NB4 (cell line): ENCODE data around the gene TRAPPC6A.

Source experiments
- DNase-seq: peaks from one replicate; pipeline ENCODE4 v3.0.0; 2010; ENCODE audit warnings: low read depth
- H3K4me3 ChIP-seq: one replicate; pipeline ENCODE4 v1.5.1; 2011; ENCODE audit warnings: mild to moderate bottlenecking, low read depth, low read length, moderate library complexity
- MYC ChIP-seq: IDR thresholded peaks from 2 replicates; pipeline ENCODE4 v1.6.1; 2011; ENCODE audit warnings: low read depth, low read length
- POLR2A ChIP-seq: IDR thresholded peaks from 2 replicates; pipeline ENCODE4 v1.6.1; 2011; ENCODE audit warnings: mild to moderate bottlenecking; ENCODE audit not compliant: insufficient read length; ENCODE audit errors: extremely low read depth
- TF ChIP-seq, protein P1 (sequence below): IDR thresholded peaks from 2 replicates; pipeline ENCODE4 v1.6.1; 2011; ENCODE audit warnings: low read depth, low read length
- TF ChIP-seq, protein P2 (sequence below): IDR thresholded peaks from one replicate; pipeline ENCODE4 v1.5.1; 2012; ENCODE audit warnings: low read depth, low read length

The TRAPPC6A gene

DNA sequence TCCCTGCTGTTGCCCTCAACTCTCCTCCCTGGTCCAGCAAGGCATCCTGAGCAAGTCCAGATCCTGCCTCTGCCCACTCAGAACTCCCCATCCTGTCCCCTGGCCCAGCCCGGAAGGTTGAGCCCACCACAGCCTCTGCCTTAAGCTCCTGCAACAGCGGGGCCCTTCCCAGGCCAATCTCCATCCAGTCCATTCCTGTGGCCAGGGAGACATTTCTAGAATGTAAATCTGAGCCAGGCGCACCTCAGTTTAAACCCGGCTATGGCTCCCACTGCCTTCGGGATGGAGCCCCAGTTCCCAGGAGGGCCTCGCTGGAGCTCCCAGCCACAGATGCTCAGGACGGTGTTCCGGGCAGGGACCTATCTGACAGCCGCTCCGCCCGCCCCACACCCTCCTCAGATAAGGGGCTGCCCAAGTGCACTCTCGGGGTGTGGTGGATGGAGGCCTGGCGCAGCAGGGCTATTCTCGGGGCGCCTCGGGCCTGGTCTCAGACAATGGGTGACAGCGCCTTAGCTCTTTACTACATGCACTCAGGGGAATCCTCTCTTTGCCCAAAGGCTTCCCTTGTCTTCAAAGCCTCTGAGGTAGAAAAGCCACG lies 5.3 kb downstream of the TRAPPC6A start:
- H3K4me3 ChIP-seq, result no peak overlapping the region
- TF ChIP-seq POLR2A (no peak), MYC (no peak)
- TF ChIP-seq, protein P1, sequence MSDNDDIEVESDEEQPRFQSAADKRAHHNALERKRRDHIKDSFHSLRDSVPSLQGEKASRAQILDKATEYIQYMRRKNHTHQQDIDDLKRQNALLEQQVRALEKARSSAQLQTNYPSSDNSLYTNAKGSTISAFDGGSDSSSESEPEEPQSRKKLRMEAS, result no peak
- TF ChIP-seq, protein P2, sequence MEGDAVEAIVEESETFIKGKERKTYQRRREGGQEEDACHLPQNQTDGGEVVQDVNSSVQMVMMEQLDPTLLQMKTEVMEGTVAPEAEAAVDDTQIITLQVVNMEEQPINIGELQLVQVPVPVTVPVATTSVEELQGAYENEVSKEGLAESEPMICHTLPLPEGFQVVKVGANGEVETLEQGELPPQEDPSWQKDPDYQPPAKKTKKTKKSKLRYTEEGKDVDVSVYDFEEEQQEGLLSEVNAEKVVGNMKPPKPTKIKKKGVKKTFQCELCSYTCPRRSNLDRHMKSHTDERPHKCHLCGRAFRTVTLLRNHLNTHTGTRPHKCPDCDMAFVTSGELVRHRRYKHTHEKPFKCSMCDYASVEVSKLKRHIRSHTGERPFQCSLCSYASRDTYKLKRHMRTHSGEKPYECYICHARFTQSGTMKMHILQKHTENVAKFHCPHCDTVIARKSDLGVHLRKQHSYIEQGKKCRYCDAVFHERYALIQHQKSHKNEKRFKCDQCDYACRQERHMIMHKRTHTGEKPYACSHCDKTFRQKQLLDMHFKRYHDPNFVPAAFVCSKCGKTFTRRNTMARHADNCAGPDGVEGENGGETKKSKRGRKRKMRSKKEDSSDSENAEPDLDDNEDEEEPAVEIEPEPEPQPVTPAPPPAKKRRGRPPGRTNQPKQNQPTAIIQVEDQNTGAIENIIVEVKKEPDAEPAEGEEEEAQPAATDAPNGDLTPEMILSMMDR, result no peak
- DNase-seq, result no peak

DNA sequence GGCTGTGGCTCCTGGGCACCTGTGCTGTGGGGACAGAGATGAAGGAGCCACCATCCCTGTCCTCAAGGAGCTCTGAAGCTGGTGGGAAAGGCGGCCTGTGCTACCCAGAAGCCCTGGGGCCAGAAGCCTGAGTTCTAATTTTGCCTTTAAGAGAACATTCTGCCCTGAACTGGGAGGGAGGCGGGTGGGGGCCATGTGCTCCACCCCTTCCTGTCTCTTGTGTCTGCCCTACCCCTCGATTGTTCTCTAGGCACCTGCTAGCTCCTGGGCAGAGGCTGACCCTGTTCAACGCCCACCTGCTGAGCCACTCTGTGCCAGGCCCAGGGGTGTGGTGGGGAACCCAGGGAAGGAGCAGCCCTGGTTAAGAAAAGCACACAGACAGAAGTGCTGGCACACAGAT lies 5.9 kb downstream of the TRAPPC6A start:
- no peak for DNase-seq
- H3K4me3 ChIP-seq, result no peak overlapping the region
- TF ChIP-seq, protein P2, result no peak
- no peak for TF ChIP-seq POLR2A
- TF ChIP-seq, protein P1, result no peak
- TF ChIP-seq MYC, result no peak

DNA sequence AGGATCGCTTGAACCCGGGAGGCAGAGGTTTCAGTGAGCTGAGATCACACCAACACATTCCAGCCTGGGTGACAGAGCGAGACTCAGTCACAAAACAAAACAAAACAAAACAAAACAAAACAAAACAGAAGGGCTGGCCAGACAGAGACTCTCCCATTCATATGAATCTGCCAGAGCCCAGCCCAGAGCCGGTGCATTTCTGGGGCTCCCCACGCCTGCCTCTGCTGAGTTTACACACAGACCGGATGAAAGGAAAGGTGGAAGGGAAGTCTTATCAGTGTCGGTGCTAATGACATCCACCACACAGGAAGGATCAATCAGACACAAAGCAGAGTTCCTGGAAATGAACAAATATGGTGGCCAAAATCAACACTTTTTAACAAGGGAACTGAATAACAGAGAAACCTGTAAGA lies 6.8 kb downstream of the TRAPPC6A start:
- no peak for DNase-seq
- TF ChIP-seq, protein P2, result no peak
- no peak for TF ChIP-seq POLR2A
- TF ChIP-seq, protein P1, result no peak
- TF ChIP-seq MYC, result no peak
- H3K4me3 ChIP-seq, result no peak overlapping the region

DNA sequence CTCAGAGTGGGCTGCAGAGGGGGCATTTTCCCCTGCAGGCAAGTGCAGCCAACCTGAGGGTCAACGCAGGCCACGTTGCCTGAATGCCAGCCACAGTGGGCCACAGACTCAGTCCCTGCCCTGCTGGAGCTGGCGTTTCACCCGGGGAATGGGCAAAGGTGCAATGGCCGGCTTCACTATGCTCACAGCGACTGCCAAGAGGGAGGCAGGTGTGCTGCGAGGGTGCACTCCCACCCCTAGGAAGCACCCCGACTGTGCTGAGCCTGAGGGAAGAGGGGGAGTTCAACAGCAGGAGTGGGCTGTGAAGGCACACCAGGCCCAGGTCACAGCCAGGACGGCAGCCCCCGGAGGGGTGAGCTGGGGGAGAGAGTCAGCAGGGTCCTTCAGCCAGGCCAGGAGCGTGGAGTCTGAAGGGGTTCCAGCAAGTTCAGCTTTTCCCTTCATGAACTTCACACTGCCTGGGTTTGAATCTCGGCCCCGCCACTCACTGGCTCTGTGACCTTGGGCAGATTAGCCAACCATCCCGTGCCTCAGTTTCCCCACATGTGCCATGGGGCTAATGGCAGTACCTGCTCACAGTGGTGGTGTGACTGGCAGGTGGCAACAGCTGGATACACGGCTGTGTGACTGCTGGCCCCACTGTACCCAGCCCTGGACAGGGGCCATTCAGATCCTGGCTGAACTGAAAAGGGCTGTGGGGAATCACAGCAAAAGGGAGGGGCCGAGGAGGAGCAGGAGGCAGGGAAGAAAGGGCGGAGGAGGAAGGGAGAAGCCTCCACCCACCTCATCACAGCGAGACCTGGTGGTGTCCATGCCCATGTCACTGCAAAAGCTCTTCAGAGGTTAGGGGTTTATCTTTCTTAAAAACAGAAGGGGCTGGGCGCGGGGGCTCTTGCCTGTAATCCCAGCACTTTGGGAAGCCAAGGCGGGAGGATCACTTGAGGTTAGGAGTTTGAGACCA lies 7.6 kb downstream of the TRAPPC6A start:
- no peak for DNase-seq
- no peak overlapping the region for H3K4me3 ChIP-seq
- TF ChIP-seq, protein P2, result no peak
- TF ChIP-seq, protein P1, result no peak
- TF ChIP-seq POLR2A, result no peak
- no peak for TF ChIP-seq MYC

DNA sequence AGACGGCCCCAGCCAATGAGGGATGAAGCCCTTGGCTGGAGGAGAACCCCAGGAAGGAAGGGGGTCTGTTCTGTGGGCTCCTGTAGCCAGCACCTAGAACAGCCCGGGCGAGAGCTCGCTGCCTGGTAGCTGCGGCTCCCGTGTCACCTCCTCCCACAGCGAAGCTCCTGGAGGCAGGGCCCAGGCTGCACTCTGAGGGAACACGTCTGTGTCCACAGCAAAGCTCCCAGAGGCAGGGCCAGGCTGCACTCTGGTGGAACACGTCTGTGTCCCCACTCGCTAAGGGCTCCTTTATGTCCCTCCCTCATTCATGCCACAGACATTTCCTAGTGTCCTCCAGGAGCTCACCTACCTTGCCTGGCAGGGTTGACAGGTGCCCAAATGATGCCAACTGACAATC lies 8.4 kb downstream of the TRAPPC6A start:
- no peak for TF ChIP-seq POLR2A
- TF ChIP-seq, protein P1, result no peak
- no peak overlapping the region for H3K4me3 ChIP-seq
- DNase-seq, result no peak
